H1 (cell line): ENCODE data around the gene PTPRH. TPM values are rescaled to one million over a fixed set of nuclear protein-coding genes. Genes with fewer than 3 reads are reported as not detected.

Experiments used
- RAD21 ChIP-seq, 2 experiments: IDR thresholded peaks in 1 of 2; conservative IDR thresholded peaks in 1 of 2; 2 replicates each; pipeline ENCODE4 v1.6.1; 2011; ENCODE audit warnings: low read depth in 2 of 2, low read length in 2 of 2, improper control_type of control experiment in 1 of 2, inconsistent platforms in 1 of 2, mild to moderate bottlenecking in 1 of 2, moderate library complexity in 1 of 2
- polyA plus RNA-seq, 7 experiments: library from polyadenylated mRNA; depleted of rRNA in 3 of 7; stranded (reverse) in 5 of 7; unstranded in 2 of 7; fragments of >200 nt in 5 of 7; fragments of 200-250 nt in 2 of 7; gene quantifications; 1 replicate in 5 of 7; 2 replicates in 1 of 7; 4 replicates in 1 of 7; pipeline versions ENCODE4 v1.2.1 to v1.2.3, GENCODE V29; 2011 to 2013; ENCODE audit warnings: missing spikeins in 2 of 7, mixed read lengths in 2 of 7
- total RNA-seq: library from RNA; stranded (reverse); fragmentation: NEBNext Ultra II Directional; extraction: Animal tissue kit (Norgen Biotek cat#: 25700); gene quantifications from 2 replicates; pipeline ENCODE4 v1.2.1, GENCODE V29; 2021

Gene PTPRH
- total and polyA plus RNA-seq, 2 of the 8 experiments (the other 6 are each of a cell fraction or from before 2014, with no cell fraction given), result 0.30 to 0.39 TPM

DNA sequence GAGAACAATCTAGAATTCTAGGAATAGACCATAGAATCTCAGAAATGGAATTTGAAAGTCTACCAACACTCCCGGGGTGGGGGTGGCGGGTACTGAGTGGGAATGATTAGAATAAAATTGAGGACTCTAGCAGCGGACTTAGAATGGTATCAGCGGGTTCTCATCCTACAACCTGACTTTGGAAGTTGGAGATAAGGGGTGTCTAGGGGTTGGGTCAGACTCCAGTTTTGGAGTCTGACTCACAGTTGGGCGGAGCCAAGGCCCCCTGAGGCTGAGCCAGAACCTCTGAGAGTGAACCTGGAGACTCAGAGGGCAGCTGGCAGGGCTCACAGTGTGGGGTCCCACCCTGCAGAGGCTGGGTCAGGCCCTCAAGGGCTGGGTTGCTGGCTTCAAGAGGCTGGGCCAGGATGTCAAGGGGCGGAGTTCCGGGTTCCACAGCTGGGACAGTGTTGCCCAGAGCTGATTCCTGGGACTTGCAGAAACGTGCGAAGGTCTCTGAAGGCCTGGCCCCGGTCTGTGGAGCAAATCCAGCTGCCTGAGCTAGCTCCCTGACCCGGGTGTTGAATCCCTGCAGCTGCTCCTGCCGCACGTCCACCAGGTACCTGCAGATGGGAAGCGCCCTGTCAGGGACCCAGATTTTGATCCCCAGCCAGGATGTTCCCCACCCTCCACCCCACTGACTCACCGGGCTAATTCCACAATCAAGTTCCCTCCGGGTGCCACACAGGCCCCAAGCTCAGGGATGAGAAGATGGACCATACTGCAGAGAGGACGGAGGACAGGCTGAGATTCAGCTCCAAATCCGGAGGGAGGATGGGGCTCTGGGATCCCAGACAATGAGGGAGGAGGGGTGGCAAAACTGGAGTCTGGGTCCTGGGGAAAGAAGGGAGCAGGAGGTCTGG, 50.2 kb downstream of the PTPRH start (continued):
- TF ChIP-seq RAD21 (IDR thresholded peaks at IDR 0.05 in 1 of 2, conservative IDR thresholded peaks at IDR 0.05 in 1 of 2; ENCODE audit: low read depth in 2 of 2, low read length in 2 of 2), result no peak
